Epithelial cell of alveolus of lung (primary cell): ENCODE measurements around the gene FOLR2. TPM values are rescaled to one million over a fixed set of nuclear protein-coding genes. Genes with fewer than 3 reads are reported as not detected.

Experiments
- total RNA-seq: library from RNA; depleted of rRNA; stranded (reverse); fragments of >200 nt; gene quantifications from 2 replicates; pipeline ENCODE4 v1.2.1, GENCODE V29; 2015

Gene FOLR2
- total RNA-seq = not detected in 2 replicates

GRCh38 chr11:72216638-72217037 lies at the start of gene FOLR2:
Gene FOLR2 (plus strand): TSS chr11:72216794. CDS start chr11:72218585, 1,791 bp downstream.

DNA sequence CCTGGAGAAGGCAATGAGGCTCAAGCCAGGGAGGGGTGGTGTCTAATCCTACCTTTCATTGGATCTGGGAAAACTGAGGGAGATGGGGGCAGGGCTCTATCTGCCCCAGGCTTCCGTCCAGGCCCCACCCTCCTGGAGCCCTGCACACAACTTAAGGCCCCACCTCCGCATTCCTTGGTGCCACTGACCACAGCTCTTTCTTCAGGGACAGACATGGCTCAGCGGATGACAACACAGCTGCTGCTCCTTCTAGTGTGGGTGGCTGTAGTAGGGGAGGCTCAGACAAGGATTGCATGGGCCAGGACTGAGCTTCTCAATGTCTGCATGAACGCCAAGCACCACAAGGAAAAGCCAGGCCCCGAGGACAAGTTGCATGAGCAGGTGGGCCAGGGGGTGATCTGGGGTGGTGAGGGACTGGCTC lies 24.6 kb upstream of the FOLR2 start, which contains the start of gene FOLR1:
Gene FOLR1, plus strand, starts transcription at position 180 of the 421 bp plus-strand sequence. Its CDS starts 34 bp downstream, at position 214.

GRCh38 chr11:72224564-72225410 lies 8.2 kb downstream of the FOLR2 start, which contains the start of gene INPPL1:
Gene INPPL1 (plus strand): TSS chr11:72224767. CDS start chr11:72224985, 218 bp downstream.

DNA sequence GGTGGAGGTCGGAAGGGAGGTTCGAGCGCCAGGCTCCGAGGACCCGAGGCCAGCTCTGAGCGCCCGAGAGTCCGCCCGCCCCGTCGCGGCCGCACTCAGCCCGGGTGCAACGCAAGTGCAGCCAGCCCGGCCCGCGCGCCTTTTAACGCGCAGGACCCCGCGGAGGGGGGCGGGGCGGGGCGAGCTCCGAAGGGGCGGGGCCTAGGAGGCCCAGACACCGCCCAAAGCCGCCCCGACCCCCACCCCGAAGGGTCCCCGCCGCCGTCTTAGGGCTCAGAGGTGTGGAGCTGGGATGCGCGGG lies 27.4 kb downstream of the FOLR2 start, which contains the start of gene PHOX2A:
Gene PHOX2A, minus strand, starts transcription at position 117 of the 301 bp plus-strand sequence. CDS start 172 bp downstream, outside the sequence.

Other genes starting within 250 kb of the FOLR2 start
- gene IL18BP, start 217.9 kb upstream of the FOLR2 start, total RNA-seq = 0.65 and 4.2 TPM in 2 replicates
- gene NUMA1, start 136.3 kb upstream of the FOLR2 start, total RNA-seq = 107 and 204 TPM in 2 replicates
- 3.0 and 3.6 TPM in 2 replicates for gene LRRC51, start 135.9 kb upstream of the FOLR2 start, total RNA-seq
- gene LAMTOR1, start 113.5 kb upstream of the FOLR2 start, total RNA-seq = 136 and 143 TPM in 2 replicates
- not detected in 2 replicates for gene TOMT, start 110.9 kb upstream of the FOLR2 start, total RNA-seq
- 14.7 and 25.6 TPM in 2 replicates for gene ANAPC15, start 104.1 kb upstream of the FOLR2 start, total RNA-seq
- gene FOLR3, start 81.1 kb upstream of the FOLR2 start, total RNA-seq = not detected in 2 replicates
- not detected in 2 replicates for gene FOLR1, start 24.7 kb upstream of the FOLR2 start, total RNA-seq
- gene INPPL1, start 8.0 kb downstream of the FOLR2 start, total RNA-seq = 47.1 and 57.1 TPM in 2 replicates
- gene PHOX2A, start 27.4 kb downstream of the FOLR2 start, total RNA-seq = not detected in 2 replicates
- gene CLPB, start 217.7 kb downstream of the FOLR2 start, total RNA-seq = 24.9 and 30.5 TPM in 2 replicates